Aorta (tissue), 5 donors: ENCODE measurements around the gene RAI1. TPM values are rescaled to one million over a fixed set of nuclear protein-coding genes. Genes with fewer than 3 reads are reported as not detected.
A peak's percentile ranks its signal among the peaks of the same experiment; 100 is the strongest.

ENCODE experiments used
- ATAC-seq: fragments of 200-7000 bp; cut with Tn5 transposase; one replicate; pipeline ENCODE4 v1.9.1; 2022; ENCODE audit warnings: moderate library complexity; ENCODE audit not compliant: low FRiP score
- DNase-seq, 2 donors: peaks; one replicate each; pipeline ENCODE4 v3.0.0-alpha.2; 2020
- H3K27ac ChIP-seq, 2 donors: one replicate each; pipeline ENCODE4 v1.5.1; 2013; ENCODE audit warnings: low read length in 2 of 2, mild to moderate bottlenecking in 2 of 2, moderate library complexity in 2 of 2, control low read depth in 1 of 2, inconsistent platforms in 1 of 2, low read depth in 1 of 2
- H3K27me3 ChIP-seq, 2 donors: one replicate each; pipeline ENCODE4 v1.6.1; 2013; ENCODE audit warnings: control low read depth in 1 of 2, low read length in 1 of 2, mild to moderate bottlenecking in 1 of 2, moderate library complexity in 1 of 2; ENCODE audit not compliant: insufficient read depth in 2 of 2, control insufficient read depth in 1 of 2
- H3K36me3 ChIP-seq, 2 donors: one replicate each; pipeline ENCODE4 v1.6.1; 2013; ENCODE audit warnings: control low read depth in 1 of 2, low read length in 1 of 2, mild to moderate bottlenecking in 1 of 2; ENCODE audit not compliant: insufficient read depth in 2 of 2, control insufficient read depth in 1 of 2
- H3K4me1 ChIP-seq, 2 donors: one replicate each; pipeline ENCODE4 v1.6.1; 2013; ENCODE audit warnings: low read length in 2 of 2, control low read depth in 1 of 2, mild to moderate bottlenecking in 1 of 2, moderate library complexity in 1 of 2; ENCODE audit not compliant: insufficient read depth in 2 of 2, control insufficient read depth in 1 of 2
- H3K4me3 ChIP-seq, 2 donors: one replicate each; pipeline ENCODE4 v1.5.1; 2013; ENCODE audit warnings: low read length in 2 of 2, control low read depth in 1 of 2, mild to moderate bottlenecking in 1 of 2
- H3K9me3 ChIP-seq: one replicate; pipeline ENCODE4 v1.6.1; 2013; ENCODE audit warnings: mild to moderate bottlenecking, low read length; ENCODE audit not compliant: control insufficient read depth
- WGBS, 2 donors: extraction: QIAGEN DNeasy Blood & Tissue Kit; methylation state at CpG; one replicate each; pipeline ENCODE4 v1.1.7; 2013; 5-methylcytosine and 5-hydroxymethylcytosine counted together
- intact Hi-C, 2 donors: fragments of 100-400 bp; cut with DNase I; formaldehyde crosslinking; loops; one replicate each; pipeline versions ENCODE4 v1.14.2 to v1.15.0; 2022
- polyA plus RNA-seq, 2 donors: library from polyadenylated mRNA; stranded (reverse); fragments of 200-250 nt; gene quantifications; one replicate each; pipeline ENCODE4 v1.2.3, GENCODE V29; 2013
- total RNA-seq, 2 donors: library from RNA; stranded (reverse); fragmentation: NEBNext Ultra II Directional; extraction: Animal tissue kit (Norgen Biotek cat#: 25700); gene quantifications; one replicate each; pipeline ENCODE4 v1.2.1, GENCODE V29; 2021
- donor health status: healthy with polysubstance abuse.
- donor health status: Bipolar disorder and iron deficiency.
- donor health status: DM: no; HTN: no; CAD: no.
- donor health status: DM: no; HTN: no; CAD: no.
- donor health status: DM: yes; HTN: yes; CAD: no.

Gene RAI1
- total and polyA plus RNA-seq, 4 donors = 2.0 to 35.8 (median 15.4) TPM

DNA sequence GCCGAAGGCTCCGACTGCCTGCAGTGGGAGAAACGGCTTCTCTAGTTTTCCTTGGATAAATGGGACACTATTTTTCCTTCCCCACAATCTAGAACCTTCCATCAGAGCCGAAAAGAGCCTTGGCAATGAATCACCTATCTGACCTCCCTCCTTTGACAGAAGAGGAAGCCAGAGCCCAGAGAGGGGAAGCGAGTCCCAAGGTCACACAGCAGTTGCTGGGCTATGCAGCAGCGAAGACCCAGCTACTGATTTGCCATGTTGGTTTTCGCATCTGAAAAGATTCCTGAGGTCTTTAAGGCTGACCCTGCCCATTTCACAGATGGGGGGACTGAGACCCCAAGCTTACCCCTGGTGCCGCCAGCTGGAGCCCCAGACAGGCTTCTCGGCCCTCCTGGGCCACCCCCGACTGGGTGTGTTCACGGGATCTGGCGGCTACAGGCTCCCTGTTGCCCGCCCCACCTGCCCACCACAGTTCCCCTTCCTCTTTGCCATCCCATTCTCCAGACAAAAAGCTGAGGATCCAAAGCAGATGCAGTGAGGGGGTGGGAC is 45.9 kb downstream of the RAI1 start:
- Histone ChIP-seq H3K36me3 (no peaks in the 10 kb centered on the region), H3K27me3 (no peaks in the 10 kb centered on the region), H3K4me3 (no peak overlapping the region), H3K27ac (no peak overlapping the region), H3K9me3 (no peaks in the 10 kb centered on the region), H3K4me1 (peaks cover 0 to 3% of the 10 kb centered on the region in 2 donors)
- DNase-seq = no peak
- ATAC-seq = no peak
- 94% methylated on average over 13 of the region's 13 CpGs for WGBS, 2 donors
- intact Hi-C loops = no loop called here

DNA sequence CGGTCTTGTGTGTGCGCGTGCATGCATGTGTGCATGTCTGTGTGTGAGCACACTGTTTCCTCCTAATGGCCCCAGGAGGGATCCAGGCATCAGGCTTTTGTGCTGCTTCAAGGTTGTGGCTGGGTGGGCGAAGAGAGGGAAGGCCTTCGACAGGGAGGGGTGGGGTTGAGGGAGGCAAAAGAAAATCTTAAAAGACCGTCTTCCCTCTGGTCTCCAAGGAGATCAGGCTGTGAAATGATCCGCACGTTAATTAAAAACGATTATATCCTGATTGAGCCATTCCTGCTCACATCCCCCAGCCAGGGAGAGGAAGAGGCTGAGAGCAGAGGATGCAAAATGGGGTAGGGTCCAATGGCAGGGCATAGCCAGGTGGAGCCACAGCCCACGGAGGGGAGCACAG is 46.9 kb downstream of the RAI1 start:
- no peaks in the 10 kb centered on the region for H3K27me3 ChIP-seq
- no peaks in the 10 kb centered on the region for H3K36me3 ChIP-seq
- H3K4me1 ChIP-seq = peaks cover 0 to 3% of the 10 kb centered on the region in 2 donors
- H3K27ac ChIP-seq = no peak overlapping the region
- 86 to 90% methylated on average over 10 of the region's 10 CpGs for WGBS, 2 donors
- DNase-seq (no peak), ATAC-seq (no peak)
- no peaks in the 10 kb centered on the region for H3K9me3 ChIP-seq
- intact Hi-C loops = no loop called here
- H3K4me3 ChIP-seq = no peak overlapping the region

DNA sequence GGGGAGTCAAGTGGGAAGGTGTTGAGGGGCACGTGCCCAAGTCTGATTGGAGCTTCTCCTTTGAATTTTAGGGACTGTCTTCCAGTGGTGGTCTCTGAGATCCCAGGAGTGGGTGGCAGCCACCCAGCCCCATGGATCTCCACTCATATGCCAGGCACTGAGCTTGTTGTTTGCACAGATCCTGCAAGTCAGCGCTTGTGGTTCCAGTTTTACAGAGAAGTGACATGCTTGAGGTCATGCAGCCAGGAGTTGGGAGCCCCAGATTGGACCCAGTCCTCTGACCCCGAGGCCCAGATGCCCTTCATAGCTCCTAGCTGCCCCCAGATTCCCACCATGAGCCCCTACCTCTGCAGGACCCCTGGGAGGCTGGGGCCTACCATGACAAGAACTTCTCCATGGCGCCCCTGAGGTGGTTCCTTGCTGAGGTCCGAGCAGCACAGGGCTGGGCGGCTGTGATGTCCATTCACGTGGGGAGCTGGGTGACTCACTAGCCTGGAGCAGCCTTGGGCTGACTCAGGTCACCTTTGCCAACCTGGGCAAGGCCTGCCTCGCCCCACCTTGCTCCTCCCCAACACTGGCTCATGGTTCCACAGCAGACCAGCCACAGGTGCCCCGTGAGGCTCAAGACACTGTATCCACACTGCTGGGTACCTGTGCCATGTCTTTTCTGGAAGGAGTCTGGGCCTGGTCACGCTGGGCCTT is 47.4 kb downstream of the RAI1 start:
- no peak overlapping the region for H3K27ac ChIP-seq
- ATAC-seq = no peak
- no peak overlapping the region for H3K4me3 ChIP-seq
- H3K27me3 ChIP-seq = no peaks in the 10 kb centered on the region
- DNase-seq = peak in 1 of 2 donors; percentile 38
- intact Hi-C loops = no loop called here
- H3K4me1 ChIP-seq = peaks cover 0 to 3% of the 10 kb centered on the region in 2 donors
- H3K9me3 ChIP-seq = no peaks in the 10 kb centered on the region
- WGBS, 2 donors = 88 to 91% methylated on average over 10 of the region's 10 CpGs
- H3K36me3 ChIP-seq = no peaks in the 10 kb centered on the region

DNA sequence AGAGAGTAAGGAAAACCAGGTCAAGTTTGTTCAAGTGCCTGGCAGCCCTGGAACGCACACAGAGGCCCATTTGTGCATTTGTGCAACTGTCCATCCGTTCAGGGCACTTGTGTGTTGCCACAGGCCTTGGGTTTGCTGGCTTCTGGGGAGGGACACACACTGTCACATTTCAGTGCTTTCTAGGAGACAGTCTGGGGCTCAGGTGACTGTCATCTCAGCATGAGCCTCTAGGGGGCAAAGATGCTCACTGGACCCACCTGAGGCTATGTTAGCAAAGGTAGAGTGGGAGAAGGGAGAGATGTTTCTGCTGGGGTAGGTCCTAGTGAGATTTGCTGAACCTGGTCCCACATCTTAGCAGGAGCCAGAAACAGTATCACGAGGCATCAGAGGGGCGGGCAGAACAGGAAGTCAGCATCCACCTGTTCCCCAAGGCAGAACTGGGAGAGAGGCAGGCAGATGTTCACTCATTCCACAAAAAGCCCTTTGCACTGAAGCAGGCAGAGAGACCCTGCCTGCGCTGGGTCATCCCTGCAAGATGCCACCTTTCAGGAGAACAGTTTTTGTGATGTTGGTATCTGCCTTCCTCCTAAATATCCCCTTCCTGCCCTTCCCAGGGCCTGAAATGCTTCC is 48.5 kb downstream of the RAI1 start:
- Histone ChIP-seq H3K9me3 (no peaks in the 10 kb centered on the region), H3K36me3 (no peaks in the 10 kb centered on the region), H3K4me3 (no peak overlapping the region), H3K27me3 (no peaks in the 10 kb centered on the region), H3K27ac (no peak overlapping the region), H3K4me1 (peaks cover 0 to 1% of the 10 kb centered on the region in 2 donors)
- ATAC-seq (no peak), DNase-seq (peak in 1 of 2 donors; percentile 43)
- intact Hi-C loops = no loop called here
- 82 to 88% methylated on average over 5 of the region's 5 CpGs for whole genome bisulfite sequencing, 2 donors

DNA sequence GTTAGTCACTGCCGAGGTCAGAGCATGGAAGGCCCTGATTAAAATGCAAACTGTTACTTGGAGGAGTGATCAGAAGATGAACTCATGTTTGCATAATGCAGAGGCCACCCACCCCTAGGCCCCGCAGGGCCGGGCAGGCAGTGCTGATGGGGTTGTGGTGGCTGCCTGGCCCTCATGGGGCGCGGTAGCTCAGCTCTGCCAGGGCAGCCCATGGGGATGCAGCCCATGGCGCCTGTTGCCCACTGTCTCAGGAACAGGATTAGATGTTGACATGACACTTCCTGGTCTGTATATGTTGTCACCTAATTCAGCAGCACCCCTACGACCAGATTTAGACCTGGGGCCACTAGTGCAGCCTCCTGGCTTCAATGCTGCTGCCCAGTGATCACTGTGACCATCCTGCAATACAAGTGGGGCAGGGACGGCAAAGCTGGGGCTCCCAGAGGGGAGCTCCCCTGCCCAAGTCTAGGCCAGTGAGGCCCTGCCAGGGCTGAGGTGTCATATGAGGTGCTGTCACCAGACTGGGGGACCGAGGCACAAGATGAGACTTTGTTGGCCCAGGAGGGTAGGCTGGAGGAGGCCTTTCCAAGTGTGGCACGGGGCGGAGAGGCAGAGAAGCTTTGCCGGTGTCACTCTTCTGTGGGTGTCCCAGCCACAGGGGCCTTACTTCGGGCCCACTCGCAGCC is 49.1 kb downstream of the RAI1 start:
- intact Hi-C loops = no loop called here
- no peaks in the 10 kb centered on the region for H3K4me1 ChIP-seq
- no peak overlapping the region for H3K27ac ChIP-seq
- DNase-seq = peak in 1 of 2 donors; percentile 46
- no peak for ATAC-seq
- no peaks in the 10 kb centered on the region for H3K27me3 ChIP-seq
- WGBS, 2 donors = 87 to 91% methylated on average over 14 of the region's 14 CpGs
- no peaks in the 10 kb centered on the region for H3K36me3 ChIP-seq
- no peak overlapping the region for H3K4me3 ChIP-seq
- H3K9me3 ChIP-seq = no peaks in the 10 kb centered on the region

DNA sequence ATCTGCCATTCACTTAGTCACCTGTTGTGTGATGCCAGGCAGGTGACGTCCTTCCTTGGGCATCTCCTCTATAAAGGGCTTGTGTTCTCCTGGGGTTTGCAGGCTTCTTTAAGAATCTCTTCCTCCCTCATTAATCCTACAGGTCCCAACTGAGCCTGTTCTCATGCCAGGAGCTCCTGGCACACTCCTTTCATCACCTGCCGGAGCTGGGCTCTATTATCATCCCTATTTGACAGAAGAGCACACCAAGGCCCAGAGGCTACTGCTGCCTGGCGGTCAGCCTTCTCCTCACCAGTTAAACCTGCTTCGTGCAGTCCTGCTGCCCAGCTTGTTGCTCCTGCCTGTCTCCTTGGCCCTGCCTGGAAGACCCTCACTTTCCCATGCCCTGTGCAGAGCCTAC is 51.2 kb downstream of the RAI1 start:
- 88 to 89% methylated on average over 4 of the region's 4 CpGs for WGBS, 2 donors
- Histone ChIP-seq H3K36me3 (no peaks in the 10 kb centered on the region), H3K27me3 (no peaks in the 10 kb centered on the region), H3K27ac (no peak overlapping the region), H3K9me3 (no peaks in the 10 kb centered on the region), H3K4me1 (no peaks in the 10 kb centered on the region), H3K4me3 (no peak overlapping the region)
- DNase-seq = no peak
- no peak for ATAC-seq
- intact Hi-C loops = no loop called here

DNA sequence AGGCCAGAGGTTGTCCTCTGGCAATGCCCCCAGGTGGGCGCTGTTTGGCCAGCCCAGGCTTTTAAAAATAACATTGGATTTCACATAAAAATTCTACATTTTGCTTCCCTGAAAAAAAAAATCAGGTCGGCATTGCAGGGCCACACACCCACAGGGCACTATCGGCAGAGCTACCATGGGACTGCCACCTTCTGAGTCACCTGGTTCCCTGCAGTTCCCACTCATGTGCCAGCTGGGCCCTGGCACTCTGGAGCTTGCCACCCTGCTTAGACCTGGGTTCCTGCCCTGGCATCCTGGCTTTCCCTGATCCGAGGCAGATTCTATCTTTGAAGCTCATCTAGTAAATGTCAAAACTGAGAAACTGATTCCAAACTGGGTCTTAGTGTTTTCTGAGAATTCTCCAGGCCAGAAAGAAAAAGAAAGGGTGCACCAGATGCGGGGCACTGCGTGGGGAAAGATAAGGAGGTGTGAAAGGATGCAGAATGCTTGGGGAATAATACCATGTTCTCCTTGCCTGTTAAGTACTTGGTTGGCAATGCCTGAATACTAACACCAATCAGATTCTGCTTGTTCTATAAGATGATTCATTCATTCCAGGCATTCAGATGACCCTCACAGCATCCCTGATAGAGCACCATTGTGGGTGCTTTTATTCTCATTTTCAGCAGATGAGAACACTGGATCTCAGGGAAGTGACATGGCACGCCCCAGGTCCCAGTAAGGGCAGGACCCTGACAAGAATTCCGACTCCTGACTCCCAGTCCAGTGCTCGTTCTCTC is 51.8 kb downstream of the RAI1 start:
- ATAC-seq = no peak
- no peaks in the 10 kb centered on the region for H3K27me3 ChIP-seq

More for the DNA sequence above, 51.8 kb downstream of the RAI1 start:
- WGBS, 2 donors = 71 to 73% methylated on average over 9 of the region's 9 CpGs
- no peak overlapping the region for H3K27ac ChIP-seq
- no peaks in the 10 kb centered on the region for H3K9me3 ChIP-seq
- intact Hi-C loops = no loop called here
- DNase-seq = no peak
- H3K36me3 ChIP-seq = no peaks in the 10 kb centered on the region
- no peak overlapping the region for H3K4me3 ChIP-seq
- H3K4me1 ChIP-seq = no peaks in the 10 kb centered on the region
